T-helper 2 cell treated with Interferon-gamma antibody and Interleukin-4, amounts not matched to agents 5 μg/mL and 100 μg/mL, for 36 hours (primary cell): ENCODE measurements around the gene AGAP1.
"Not testable (repeated sequence)": the region's sequence is repeated elsewhere in the genome, so short reads cannot be mapped to it uniquely, and the experiment has no call there.

ENCODE experiments used
- DNase-seq: peaks from one replicate; pipeline ENCODE4 v3.0.0; 2021; ENCODE audit warnings: low spot score
- H3K27ac Mint-ChIP-seq: one replicate; pipeline ENCODE4 v1.8.0; 2021; ENCODE audit warnings: mild to moderate bottlenecking, mixed read lengths
- H3K27me3 Mint-ChIP-seq: one replicate; pipeline ENCODE4 v1.8.0; 2021; ENCODE audit warnings: low read depth, mixed read lengths
- H3K36me3 Mint-ChIP-seq: one replicate; pipeline ENCODE4 v1.8.0; 2021; ENCODE audit warnings: low read depth, mixed read lengths
- H3K4me1 Mint-ChIP-seq: one replicate; pipeline ENCODE4 v1.8.0; 2021; ENCODE audit warnings: low read depth, mixed read lengths
- H3K4me3 Mint-ChIP-seq: one replicate; pipeline ENCODE4 v1.8.0; 2022; ENCODE audit warnings: mild to moderate bottlenecking, moderate library complexity, mixed read lengths
- H3K9me3 Mint-ChIP-seq: one replicate; pipeline ENCODE4 v1.8.0; 2021; ENCODE audit warnings: mixed read lengths

The AGAP1 gene

GRCh38 chr2:235936493-235936892 lies 442.6 kb downstream of the AGAP1 start:
- Mint-ChIP-seq H3K27ac (no peak overlapping the region), H3K27me3 (peaks cover 8% of the 10 kb centered on the region), H3K9me3 (peaks cover 10% of the 10 kb centered on the region), H3K36me3 (no peaks in the 10 kb centered on the region), H3K4me3 (no peak overlapping the region), H3K4me1 (no peaks in the 10 kb centered on the region)
- DNase-seq: no peak

DNA sequence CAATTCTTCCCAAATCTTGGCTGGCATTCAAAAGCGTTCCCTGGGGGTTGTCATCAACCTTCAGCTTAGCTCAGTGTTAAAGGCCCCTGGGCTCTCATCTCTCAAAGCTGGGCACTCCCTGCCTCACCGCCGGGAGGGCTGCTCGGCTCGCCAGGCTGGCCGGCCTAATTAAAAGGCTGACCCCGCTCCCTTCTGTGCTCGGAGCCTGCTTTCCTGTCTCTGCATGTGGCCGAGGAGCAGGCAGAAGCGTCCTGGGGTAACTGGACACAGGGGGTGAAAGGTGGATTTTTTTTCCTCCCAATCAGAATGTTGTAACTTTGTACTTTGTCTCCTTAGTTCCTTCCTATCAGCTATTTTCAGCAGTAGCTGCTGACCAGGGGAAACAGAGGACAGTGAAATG lies 443.2 kb downstream of the AGAP1 start:
- Mint-ChIP-seq H3K36me3 (no peaks in the 10 kb centered on the region), H3K27me3 (peaks cover 8% of the 10 kb centered on the region), H3K4me3 (no peak overlapping the region), H3K9me3 (peaks cover 10% of the 10 kb centered on the region), H3K27ac (no peak overlapping the region), H3K4me1 (no peaks in the 10 kb centered on the region)
- DNase-seq: no peak

- Mint-ChIP-seq H3K9me3 (peaks cover 10% of the 10 kb centered on the region), H3K27me3 (peaks cover 8% of the 10 kb centered on the region), H3K27ac (no peak overlapping the region), H3K4me3 (no peak overlapping the region), H3K4me1 (no peaks in the 10 kb centered on the region), H3K36me3 (no peaks in the 10 kb centered on the region)
- no peak for DNase-seq
These were observed 443.7 kb downstream of the AGAP1 start for GRCh38 chr2:235937526-235937925.

DNA sequence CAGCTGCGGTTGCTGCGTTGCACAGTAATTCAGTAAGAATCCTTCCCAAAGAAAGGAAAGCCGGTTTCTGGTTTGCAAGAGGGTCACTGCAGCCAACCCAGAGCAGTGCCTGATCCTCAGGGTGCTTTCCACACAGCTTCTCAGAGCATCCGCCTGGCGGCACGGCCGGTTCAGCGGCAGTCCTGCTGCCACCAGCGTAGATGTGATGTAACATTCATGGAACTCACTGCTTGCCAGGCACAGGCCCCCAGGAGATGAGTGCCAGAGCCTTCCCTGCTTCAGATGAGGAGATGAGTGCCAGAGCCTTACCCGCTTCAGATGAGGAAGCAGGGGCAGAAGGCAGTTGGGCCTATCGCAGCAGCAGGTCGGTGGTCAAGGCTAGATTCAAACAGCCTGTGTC lies 444.1 kb downstream of the AGAP1 start:
- no peak for DNase-seq
- Mint-ChIP-seq H3K4me3 (no peak overlapping the region), H3K27ac (no peak overlapping the region), H3K9me3 (peaks cover 10% of the 10 kb centered on the region), H3K4me1 (no peaks in the 10 kb centered on the region), H3K27me3 (peaks cover 8% of the 10 kb centered on the region), H3K36me3 (no peaks in the 10 kb centered on the region)

DNA sequence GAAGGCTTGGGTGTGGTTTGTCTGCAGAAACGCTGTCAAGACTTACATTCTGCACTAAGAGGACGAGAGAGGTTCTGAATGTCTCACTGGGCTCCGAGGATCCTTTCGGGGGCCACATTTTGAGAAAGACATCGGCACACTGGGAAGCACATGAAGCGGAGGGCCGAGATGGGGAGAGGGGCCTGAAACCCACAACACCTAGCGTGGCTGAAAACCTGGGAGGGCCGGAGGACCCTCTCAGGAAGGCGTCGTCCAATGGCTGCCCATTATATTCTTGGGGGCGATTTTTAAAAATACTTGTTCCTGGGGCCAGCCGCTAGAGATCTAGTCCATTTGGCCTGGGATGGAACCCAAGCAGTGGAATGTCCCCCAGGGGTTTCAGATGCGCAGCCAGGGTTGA lies 444.8 kb downstream of the AGAP1 start:
- Mint-ChIP-seq H3K9me3 (peaks cover 10% of the 10 kb centered on the region), H3K27me3 (peaks cover 8% of the 10 kb centered on the region), H3K4me1 (no peaks in the 10 kb centered on the region), H3K27ac (no peak overlapping the region), H3K4me3 (no peak overlapping the region), H3K36me3 (no peaks in the 10 kb centered on the region)
- DNase-seq: no peak

- Mint-ChIP-seq H3K4me3 (no peak overlapping the region), H3K9me3 (peaks cover 10% of the 10 kb centered on the region), H3K36me3 (no peaks in the 10 kb centered on the region), H3K27ac (no peak overlapping the region), H3K4me1 (no peaks in the 10 kb centered on the region), H3K27me3 (peaks cover 8% of the 10 kb centered on the region)
- no peak for DNase-seq
These were observed 445.6 kb downstream of the AGAP1 start for GRCh38 chr2:235939471-235939870.

DNA sequence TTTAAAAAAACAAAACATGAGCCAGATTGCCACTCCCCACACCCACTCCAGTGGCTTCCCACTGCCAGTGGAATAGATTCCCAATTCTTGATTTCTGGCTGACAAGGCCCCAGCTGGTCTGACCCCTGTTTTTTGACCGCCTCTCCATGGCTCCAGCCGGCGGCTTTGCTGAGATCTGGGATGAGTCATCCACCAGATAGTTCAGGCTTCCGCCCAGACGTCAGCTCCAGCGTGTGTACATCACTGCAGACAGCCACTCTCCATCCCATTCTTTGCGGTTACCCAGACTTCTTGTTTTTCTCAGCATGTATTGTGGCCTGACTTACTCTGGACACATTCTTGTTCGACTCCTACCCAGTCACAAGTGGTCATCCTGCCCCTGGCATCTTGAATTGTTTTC lies 446.5 kb downstream of the AGAP1 start:
- DNase-seq: no peak
- Mint-ChIP-seq H3K9me3 (peaks cover 10% of the 10 kb centered on the region), H3K36me3 (no peaks in the 10 kb centered on the region), H3K4me3 (no peak overlapping the region), H3K4me1 (no peaks in the 10 kb centered on the region), H3K27me3 (peaks cover 8% of the 10 kb centered on the region), H3K27ac (no peak overlapping the region)

DNA sequence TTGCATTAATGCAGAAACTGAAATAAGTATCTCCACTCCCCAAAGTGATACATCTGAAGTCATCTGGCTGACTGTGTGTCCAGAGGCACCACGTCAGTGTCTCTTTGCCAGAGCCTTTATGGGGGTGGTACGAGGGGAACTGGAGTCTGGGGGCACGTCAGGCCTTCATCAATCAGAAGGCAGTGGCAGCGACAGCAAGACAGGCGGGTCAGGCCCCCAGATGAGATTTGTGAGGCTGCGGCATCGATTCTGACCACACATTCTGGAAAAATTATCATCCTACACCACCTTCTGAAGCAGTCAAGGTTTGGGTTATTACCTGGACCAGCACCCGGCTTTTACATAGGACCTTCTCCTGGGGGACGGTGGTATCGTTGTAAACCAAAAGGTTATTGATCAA lies 450.7 kb downstream of the AGAP1 start:
- Mint-ChIP-seq H3K9me3 (no peaks in the 10 kb centered on the region), H3K4me1 (peaks cover 2% of the 10 kb centered on the region), H3K36me3 (no peaks in the 10 kb centered on the region), H3K27me3 (peaks cover 28% of the 10 kb centered on the region), H3K4me3 (no peak overlapping the region), H3K27ac (no peak overlapping the region)
- DNase-seq: no peak

GRCh38 chr2:235945608-235946140 lies 451.8 kb downstream of the AGAP1 start:
- H3K36me3 Mint-ChIP-seq: no peaks in the 10 kb centered on the region
- peaks cover 2% of the 10 kb centered on the region for H3K4me1 Mint-ChIP-seq
- peaks cover 33% of the 10 kb centered on the region for H3K27me3 Mint-ChIP-seq
- H3K27ac Mint-ChIP-seq: no peak overlapping the region
- DNase-seq: no peak
- H3K9me3 Mint-ChIP-seq: no peaks in the 10 kb centered on the region
- no peak overlapping the region for H3K4me3 Mint-ChIP-seq

GRCh38 chr2:235946590-235946989 lies 452.7 kb downstream of the AGAP1 start:
- peaks cover 39% of the 10 kb centered on the region for H3K27me3 Mint-ChIP-seq
- H3K9me3 Mint-ChIP-seq: no peaks in the 10 kb centered on the region
- H3K4me3 Mint-ChIP-seq: no peak overlapping the region
- no peak for DNase-seq
- H3K4me1 Mint-ChIP-seq: peaks cover 5% of the 10 kb centered on the region
- H3K36me3 Mint-ChIP-seq: no peaks in the 10 kb centered on the region
- H3K27ac Mint-ChIP-seq: no peak overlapping the region

DNA sequence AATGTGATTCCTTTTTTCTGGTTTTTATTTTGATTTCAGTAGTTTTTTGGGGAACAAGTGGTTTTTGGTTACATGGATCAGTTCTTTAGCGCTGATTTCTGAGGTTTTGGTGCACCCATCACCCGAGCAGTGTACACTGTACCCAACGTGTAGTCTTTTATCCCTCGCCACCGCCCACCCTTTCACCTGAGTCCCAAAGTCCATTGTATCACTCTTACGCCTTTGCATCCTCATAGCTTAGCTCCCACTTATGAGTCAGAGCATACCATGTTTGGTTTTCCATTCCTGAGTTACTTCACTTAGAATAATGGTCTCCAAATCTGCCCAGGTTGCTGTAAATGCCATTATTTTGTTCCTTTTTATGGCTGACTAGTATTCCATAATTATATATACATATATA lies 453.2 kb downstream of the AGAP1 start:
- not testable (repeated sequence) for H3K9me3 Mint-ChIP-seq, H3K4me1 Mint-ChIP-seq, H3K4me3 Mint-ChIP-seq, DNase-seq, H3K27ac Mint-ChIP-seq, H3K36me3 Mint-ChIP-seq
- H3K27me3 Mint-ChIP-seq: peaks cover 44% of the 10 kb centered on the region

- Mint-ChIP-seq H3K4me3 (no peak overlapping the region), H3K27ac (no peak overlapping the region), H3K4me1 (peaks cover 14% of the 10 kb centered on the region), H3K9me3 (no peaks in the 10 kb centered on the region), H3K27me3 (peaks cover 57% of the 10 kb centered on the region), H3K36me3 (no peaks in the 10 kb centered on the region)
- DNase-seq: no peak
These were observed 456.0 kb downstream of the AGAP1 start for GRCh38 chr2:235949567-235950472.

DNA sequence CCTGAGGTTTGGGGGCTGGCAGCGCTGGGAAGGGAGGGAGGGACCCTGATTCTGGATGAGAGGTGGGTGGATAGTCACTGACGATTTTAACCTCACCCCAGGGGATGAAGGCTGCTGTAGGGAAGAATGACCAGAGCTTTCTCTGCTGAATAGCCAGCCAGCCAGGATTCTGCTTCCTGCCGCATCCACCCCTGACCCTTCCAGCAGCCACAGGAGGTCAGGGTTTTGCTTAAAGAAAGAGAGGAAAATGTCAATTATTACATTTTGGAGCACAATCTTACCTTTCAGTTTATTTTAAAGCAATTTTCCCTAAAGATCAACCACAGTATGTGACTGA lies 456.6 kb downstream of the AGAP1 start:
- H3K9me3 Mint-ChIP-seq: no peaks in the 10 kb centered on the region
- no peak for DNase-seq
- no peak overlapping the region for H3K27ac Mint-ChIP-seq
- no peak overlapping the region for H3K4me3 Mint-ChIP-seq
- H3K36me3 Mint-ChIP-seq: no peaks in the 10 kb centered on the region
- H3K4me1 Mint-ChIP-seq: peaks cover 14% of the 10 kb centered on the region
- peaks cover 59% of the 10 kb centered on the region for H3K27me3 Mint-ChIP-seq

GRCh38 chr2:235951493-235951892 lies 457.6 kb downstream of the AGAP1 start:
- Mint-ChIP-seq H3K4me3 (peak overlapping the region; percentile 26), H3K4me1 (peaks cover 12% of the 10 kb centered on the region), H3K36me3 (no peaks in the 10 kb centered on the region), H3K9me3 (no peaks in the 10 kb centered on the region), H3K27ac (peak overlapping the region; percentile 45), H3K27me3 (peaks cover 60% of the 10 kb centered on the region)
- no peak for DNase-seq

DNA sequence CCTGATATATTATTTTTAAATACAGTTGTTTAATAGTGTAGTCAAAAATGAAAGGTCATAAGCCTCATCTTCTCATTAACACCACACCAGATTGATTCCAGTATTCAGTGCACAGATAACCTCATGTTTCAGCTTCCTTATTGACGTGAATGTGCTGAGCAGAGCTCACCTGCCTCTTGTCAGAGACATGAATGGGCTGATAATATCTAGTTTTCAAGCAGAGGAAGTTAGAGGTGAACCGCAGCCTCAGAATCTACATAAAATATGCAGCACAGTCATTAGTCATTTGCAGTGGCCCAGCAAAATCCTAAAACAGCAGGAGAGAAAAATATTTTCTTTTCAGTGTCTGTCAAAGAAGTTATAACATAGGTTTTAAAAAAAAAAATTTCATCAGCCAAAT lies 458.1 kb downstream of the AGAP1 start:
- no peaks in the 10 kb centered on the region for H3K9me3 Mint-ChIP-seq
- H3K4me3 Mint-ChIP-seq: peak overlapping the region; percentile 26
- peak overlapping the region; percentile 45 for H3K27ac Mint-ChIP-seq
- peaks cover 57% of the 10 kb centered on the region for H3K27me3 Mint-ChIP-seq
- H3K36me3 Mint-ChIP-seq: no peaks in the 10 kb centered on the region
- DNase-seq: peak; percentile 56
- H3K4me1 Mint-ChIP-seq: peaks cover 12% of the 10 kb centered on the region
